GM19239 (cell line): Measurements from ENCODE around the gene EIF1AD.
"Not testable (repeated sequence)": the region's sequence is repeated elsewhere in the genome, so short reads cannot be mapped to it uniquely, and the experiment has no call there.

Experiments used
- DNase-seq: peaks from one replicate; pipeline ENCODE4 v3.0.0; 2011; ENCODE audit warnings: low spot score; ENCODE audit not compliant: insufficient read length
- FAIRE-seq: peaks from 2 replicates; lab custom pipeline; 2011; peaks lifted over from hg19 to GRCh38; lab: Jason Lieb, UNC

EIF1AD gene

GRCh38 chr11:65975771-65976170 lies 26.2 kb downstream of the EIF1AD start:
- no peak for FAIRE-seq
- no peak for DNase-seq

- no peak for DNase-seq
- no peak for FAIRE-seq
These were observed 28.4 kb downstream of the EIF1AD start for GRCh38 chr11:65973439-65974110.

- FAIRE-seq (no peak), DNase-seq (no peak)
These were observed 29.8 kb downstream of the EIF1AD start for GRCh38 chr11:65972116-65972515.

- DNase-seq, result no peak
- no peak for FAIRE-seq
These were observed 33.1 kb downstream of the EIF1AD start for GRCh38 chr11:65968600-65969482.

- DNase-seq (no peak), FAIRE-seq (no peak)
These were observed 34.5 kb downstream of the EIF1AD start for GRCh38 chr11:65967329-65967934.

- no peak for DNase-seq
- FAIRE-seq, result no peak
These were observed 35.8 kb downstream of the EIF1AD start for GRCh38 chr11:65965986-65966762.

- no peak for DNase-seq
- FAIRE-seq, result no peak
These were observed 37.1 kb downstream of the EIF1AD start for GRCh38 chr11:65964906-65965305.

GRCh38 chr11:65962141-65962564 lies 39.8 kb downstream of the EIF1AD start:
- FAIRE-seq (peak; percentile 37), DNase-seq (no peak)

- DNase-seq (peak; percentile 99), FAIRE-seq (peak; percentile 98)
These were observed 40.5 kb downstream of the EIF1AD start, which contains the start of gene SART1 for GRCh38 chr11:65961267-65962140. Gene SART1, plus strand, starts transcription at chr11:65961734. Its CDS starts 47 bp downstream, at chr11:65961781.

GRCh38 chr11:65960824-65961266 lies 41.1 kb downstream of the EIF1AD start:
- no peak for DNase-seq
- no peak for FAIRE-seq

GRCh38 chr11:65958774-65959420 lies 43.1 kb downstream of the EIF1AD start:
- FAIRE-seq (no peak), DNase-seq (no peak)

GRCh38 chr11:65958291-65958690 lies 43.7 kb downstream of the EIF1AD start:
- no peak for FAIRE-seq

GRCh38 chr11:65954771-65955170 lies 47.2 kb downstream of the EIF1AD start:
- FAIRE-seq, result no peak
- DNase-seq, result no peak

More at GRCh38 chr11:65958291-65958690, 43.7 kb downstream of the EIF1AD start:
- no peak for DNase-seq

- DNase-seq (no peak), FAIRE-seq (no peak)
These were observed 48.5 kb downstream of the EIF1AD start for GRCh38 chr11:65953471-65953870.

GRCh38 chr11:65952052-65952521 lies 49.9 kb downstream of the EIF1AD start:
- FAIRE-seq (no peak), DNase-seq (no peak)

GRCh38 chr11:65951641-65952040 lies 50.3 kb downstream of the EIF1AD start:
- not testable (repeated sequence) for FAIRE-seq, DNase-seq

GRCh38 chr11:65950711-65951110 lies 51.2 kb downstream of the EIF1AD start:
- DNase-seq, FAIRE-seq: not testable (repeated sequence)

- no peak for FAIRE-seq
- no peak for DNase-seq
These were observed 54.3 kb downstream of the EIF1AD start for GRCh38 chr11:65947603-65948125.
